SH-SY5Y (cell line): ENCODE results near the gene SSMEM1.

ENCODE experiments used
- GATA2 ChIP-seq: IDR thresholded peaks from 2 replicates; pipeline ENCODE4 v1.6.1; 2011; ENCODE audit warnings: mild to moderate bottlenecking, low read depth, low read length
- GATA3 ChIP-seq: IDR thresholded peaks from 2 replicates; pipeline ENCODE4 v1.6.1; 2011; ENCODE audit warnings: low read depth, mild to moderate bottlenecking, low read length, moderate library complexity

GRCh38 chr7:130210181-130210935 lies 2.7 kb downstream of the SSMEM1 start:
- TF ChIP-seq GATA2 (no peak), GATA3 (no peak)
